GM18520 (cell line): ENCODE measurements around the gene TANC2.

Experiments used
- ATAC-seq: cut with Tn5 transposase; IDR thresholded peaks from one replicate; pipeline ENCODE4 v1.9.1; 2021; ENCODE audit not compliant: unreplicated experiment

Gene TANC2

GRCh38 chr17:62999736-63000135 is 33.7 kb downstream of the TANC2 start:
- no peak for ATAC-seq

- no peak for ATAC-seq
Measured at GRCh38 chr17:63001689-63002394, 35.8 kb downstream of the TANC2 start.

GRCh38 chr17:63002625-63003024 is 36.6 kb downstream of the TANC2 start:
- ATAC-seq = no peak

GRCh38 chr17:63015824-63016223 is 49.8 kb downstream of the TANC2 start:
- no peak for ATAC-seq
